HFF-Myc (cell line): ENCODE data around the gene DUSP21.
"Not testable (repeated sequence)": the region's sequence is repeated elsewhere in the genome, so short reads cannot be mapped to it uniquely, and the experiment has no call there.

ENCODE experiments used
- DNase-seq: peaks from one replicate; pipeline ENCODE4 v3.0.0-alpha.2; 2011; ENCODE audit warnings: low read depth; ENCODE audit errors: extremely low read depth
- H3K4me3 ChIP-seq: replicated peaks from 2 replicates; pipeline ENCODE4 v1.5.1; 2011; ENCODE audit warnings: low read depth, mild to moderate bottlenecking, control low read depth, low read length
- CTCF ChIP-seq: IDR thresholded peaks from 2 replicates; pipeline ENCODE4 v1.5.1; 2012; ENCODE audit warnings: mild to moderate bottlenecking, low read depth, low read length, control low read depth; ENCODE audit errors: missing control alignments

DUSP21 gene

DNA sequence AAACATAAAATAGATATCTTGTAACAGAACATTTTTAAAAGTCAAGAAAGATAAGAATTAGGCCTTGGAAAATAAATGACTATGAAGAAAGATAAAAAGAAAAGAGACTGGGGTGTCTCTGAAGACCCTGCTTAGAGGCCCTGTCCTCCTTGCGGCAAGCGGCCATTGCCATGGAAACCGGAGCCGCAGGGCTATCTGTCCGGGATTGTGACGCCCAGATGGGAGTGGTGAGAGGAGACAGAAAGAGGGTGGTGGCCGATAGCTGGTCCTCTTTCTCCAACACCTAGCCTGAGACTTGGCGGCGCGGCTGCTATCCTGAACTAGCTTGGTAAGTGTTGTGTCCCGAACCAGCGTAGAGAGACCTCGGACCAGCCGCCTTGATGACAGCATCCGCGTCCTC, at the start of gene DUSP21:
Gene DUSP21 (plus strand): TSS at position 269 of the 400 bp plus-strand sequence. CDS start 112 bp downstream, at position 381.
- no peak within 1 kb of the TSS for H3K4me3 ChIP-seq
- no peak for DNase-seq
- no peak for TF ChIP-seq CTCF

DNA sequence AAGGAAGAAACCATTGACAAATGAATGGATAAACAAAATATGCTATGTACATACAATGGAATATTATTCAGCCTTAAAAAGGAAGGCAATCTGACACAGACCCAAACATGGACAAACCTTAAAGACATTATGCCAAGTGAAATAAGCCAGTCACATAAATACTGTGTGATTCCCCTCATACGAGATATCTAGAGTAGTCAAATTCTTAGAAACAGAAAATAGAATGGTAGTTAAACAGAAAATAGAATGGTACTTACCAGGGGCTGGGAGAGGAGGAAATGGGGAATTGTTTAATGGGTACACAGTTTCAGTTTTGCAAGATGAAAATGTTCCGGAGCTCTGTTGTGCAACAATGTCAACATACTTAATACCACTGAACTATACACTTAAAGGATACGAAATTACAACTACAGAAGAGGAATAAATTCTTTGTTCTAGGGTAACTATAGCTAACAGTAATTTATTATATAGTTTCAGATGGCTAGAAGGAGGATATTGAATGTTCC, 47.8 kb upstream of the DUSP21 start:
- no peak for DNase-seq
- H3K4me3 ChIP-seq: no peak overlapping the region
- no peak for TF ChIP-seq CTCF

- no peak for DNase-seq
- no peak overlapping the region for H3K4me3 ChIP-seq
- TF ChIP-seq CTCF: no peak
Observed at GRCh38 chrX:44802613-44803012, 41.2 kb upstream of the DUSP21 start.

GRCh38 chrX:44815681-44816080, 28.1 kb upstream of the DUSP21 start:
- TF ChIP-seq CTCF: no peak
- no peak overlapping the region for H3K4me3 ChIP-seq
- DNase-seq: no peak

DNA sequence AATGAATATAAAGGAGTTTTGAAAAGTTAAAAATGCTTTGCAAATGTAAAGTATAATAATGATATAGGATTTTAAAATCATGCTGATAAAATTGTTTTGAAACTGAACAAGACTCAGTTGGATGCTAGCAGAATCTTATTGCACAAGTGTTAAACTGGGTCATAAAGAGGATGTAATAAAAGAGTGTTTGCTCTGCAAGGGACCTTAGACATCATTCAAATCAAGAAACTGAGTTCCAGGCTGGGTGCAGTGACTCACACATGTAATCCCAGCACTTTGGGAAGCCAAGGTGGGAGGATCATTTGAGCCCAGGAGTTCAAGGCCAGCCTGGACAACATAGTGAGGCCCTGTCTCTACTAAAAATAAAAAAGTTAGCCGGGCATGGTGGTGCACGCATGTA, 27.5 kb upstream of the DUSP21 start:
- TF ChIP-seq CTCF: no peak
- no peak overlapping the region for H3K4me3 ChIP-seq

DNA sequence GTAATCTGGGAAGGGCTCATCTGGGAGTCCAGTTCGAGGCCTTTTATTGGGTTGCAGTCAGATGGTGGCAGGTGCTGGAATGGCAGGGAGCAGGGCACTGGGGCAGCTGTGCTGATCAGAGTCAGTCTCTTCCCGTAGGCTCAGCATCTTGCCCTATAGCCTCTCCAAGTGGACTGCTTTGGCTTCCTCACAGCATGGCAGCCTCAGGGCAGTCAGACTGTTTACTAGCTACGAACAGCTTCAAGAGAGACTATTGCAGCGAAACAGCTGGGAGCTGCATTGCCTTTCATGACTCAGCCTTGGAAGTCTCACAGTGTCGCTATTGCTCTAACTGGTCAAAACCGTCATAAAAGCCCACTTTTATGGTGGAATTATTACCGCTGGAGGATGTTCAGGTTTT, 26.8 kb upstream of the DUSP21 start:
- no peak overlapping the region for H3K4me3 ChIP-seq
- TF ChIP-seq CTCF: no peak
- DNase-seq: no peak

More for the DNA sequence above, 27.5 kb upstream of the DUSP21 start:
- no peak for DNase-seq

DNA sequence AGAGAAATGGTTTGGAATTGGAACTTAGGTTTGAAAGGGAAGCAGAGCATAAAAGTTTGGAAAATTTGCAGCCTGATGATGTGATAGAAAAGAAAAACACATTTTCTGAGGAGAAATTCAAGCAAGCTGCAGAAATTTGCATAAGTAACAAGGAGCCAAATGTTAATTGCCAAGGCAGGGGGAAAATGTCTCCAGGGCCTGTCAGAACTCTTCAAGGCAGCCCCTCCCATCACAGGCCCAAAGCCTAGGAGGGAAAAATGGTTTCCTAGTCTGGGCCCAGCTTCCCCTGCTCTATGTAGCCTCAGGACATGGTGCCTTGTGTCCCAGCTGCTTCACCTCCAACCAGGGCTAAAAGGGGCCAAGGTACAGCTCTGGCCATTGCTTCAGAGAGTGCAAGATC, 21.2 kb upstream of the DUSP21 start:
- no peak for DNase-seq
- TF ChIP-seq CTCF: no peak
- H3K4me3 ChIP-seq: no peak overlapping the region

DNA sequence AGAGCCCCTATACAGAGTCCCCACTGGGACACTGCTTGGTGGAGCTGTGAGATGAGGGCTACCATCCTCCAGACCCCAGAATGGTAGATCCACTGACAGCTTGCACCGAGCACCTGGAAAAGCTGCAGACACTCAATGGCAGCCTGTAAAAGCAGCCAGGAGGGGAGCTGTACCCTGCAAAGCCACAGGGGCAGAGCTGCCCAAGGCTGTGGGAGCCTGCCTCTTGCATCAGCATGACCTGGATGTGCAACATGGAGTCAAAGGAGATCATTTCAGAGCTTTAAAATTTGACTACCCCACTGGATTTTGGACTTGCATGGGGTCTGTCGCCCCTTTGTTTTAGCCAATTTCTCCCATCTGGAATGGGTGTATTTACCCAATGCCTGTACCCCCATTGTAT, 20.6 kb upstream of the DUSP21 start:
- DNase-seq, H3K4me3 ChIP-seq: not testable (repeated sequence)
